ENCODE measurements around the gene RFTN1.

The RFTN1 gene

DNA sequence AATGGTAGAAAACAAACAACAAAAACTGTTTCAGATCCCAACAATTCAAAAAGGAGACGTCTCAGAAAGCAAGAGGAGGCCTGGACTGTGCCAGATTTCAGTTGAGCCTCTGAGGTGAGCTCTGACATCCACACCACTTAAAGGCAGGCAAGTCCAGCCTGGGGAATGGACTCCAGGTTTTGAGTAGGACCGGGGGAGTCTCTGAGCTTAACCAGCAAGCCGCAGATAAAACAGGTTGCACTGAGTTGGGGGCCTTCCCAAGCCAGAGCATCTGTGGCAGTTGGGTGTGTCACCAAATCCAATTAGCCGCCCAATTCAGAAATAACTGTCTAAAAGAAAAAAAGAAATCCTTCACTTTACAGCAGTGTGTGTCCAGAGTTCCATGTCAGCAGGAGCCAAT lies 193.8 kb downstream of the RFTN1 start:
- Histone ChIP-seq H3F3A (ENCODE audit: control insufficient read depth, insufficient read depth) (peaks cover 14% of the 10 kb centered on the region), H3K27me3 (ENCODE audit: control insufficient read depth, low read length) (no peaks in the 10 kb centered on the region), H4K20me1 (ENCODE audit: control insufficient read depth, insufficient read depth, low read depth, low read length) (peaks cover 7% of the 10 kb centered on the region; the same call in 1 of the 2 replicates), H3K9me2 (replicated peaks; ENCODE audit: control insufficient read depth, low read length) (no peaks in the 10 kb centered on the region), H3K4me2 (ENCODE audit: low read length) (no peak overlapping the region), H3K36me3 (ENCODE audit: control insufficient read depth, low read length) (peaks cover 99% of the 10 kb centered on the region), H3K9me3 (ENCODE audit: control insufficient read depth, insufficient read depth, low read length) (no peaks in the 10 kb centered on the region), H3K27ac (ENCODE audit: low read depth, low read length) (no peak overlapping the region), H3K79me2 (ENCODE audit: control insufficient read depth, low read length) (peaks cover 28% of the 10 kb centered on the region), H3K4me3 (ENCODE audit: low read length) (no peak overlapping the region), H3K4me1 (ENCODE audit: control insufficient read depth, low read length) (0 out of 2 replicates have a peak, but pooled peaks cover 3% of the 10 kb centered on the region)
- TF ChIP-seq, protein P1, sequence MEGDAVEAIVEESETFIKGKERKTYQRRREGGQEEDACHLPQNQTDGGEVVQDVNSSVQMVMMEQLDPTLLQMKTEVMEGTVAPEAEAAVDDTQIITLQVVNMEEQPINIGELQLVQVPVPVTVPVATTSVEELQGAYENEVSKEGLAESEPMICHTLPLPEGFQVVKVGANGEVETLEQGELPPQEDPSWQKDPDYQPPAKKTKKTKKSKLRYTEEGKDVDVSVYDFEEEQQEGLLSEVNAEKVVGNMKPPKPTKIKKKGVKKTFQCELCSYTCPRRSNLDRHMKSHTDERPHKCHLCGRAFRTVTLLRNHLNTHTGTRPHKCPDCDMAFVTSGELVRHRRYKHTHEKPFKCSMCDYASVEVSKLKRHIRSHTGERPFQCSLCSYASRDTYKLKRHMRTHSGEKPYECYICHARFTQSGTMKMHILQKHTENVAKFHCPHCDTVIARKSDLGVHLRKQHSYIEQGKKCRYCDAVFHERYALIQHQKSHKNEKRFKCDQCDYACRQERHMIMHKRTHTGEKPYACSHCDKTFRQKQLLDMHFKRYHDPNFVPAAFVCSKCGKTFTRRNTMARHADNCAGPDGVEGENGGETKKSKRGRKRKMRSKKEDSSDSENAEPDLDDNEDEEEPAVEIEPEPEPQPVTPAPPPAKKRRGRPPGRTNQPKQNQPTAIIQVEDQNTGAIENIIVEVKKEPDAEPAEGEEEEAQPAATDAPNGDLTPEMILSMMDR (IDR thresholded peaks at IDR 0.05; ENCODE audit: low read depth, low read length, poor library complexity, severe bottlenecking): no peak
- no peak for TF ChIP-seq EZH2phosphoT487 (IDR thresholded peaks at IDR 0.05; ENCODE audit: borderline replicate concordance, low read length)

DNA sequence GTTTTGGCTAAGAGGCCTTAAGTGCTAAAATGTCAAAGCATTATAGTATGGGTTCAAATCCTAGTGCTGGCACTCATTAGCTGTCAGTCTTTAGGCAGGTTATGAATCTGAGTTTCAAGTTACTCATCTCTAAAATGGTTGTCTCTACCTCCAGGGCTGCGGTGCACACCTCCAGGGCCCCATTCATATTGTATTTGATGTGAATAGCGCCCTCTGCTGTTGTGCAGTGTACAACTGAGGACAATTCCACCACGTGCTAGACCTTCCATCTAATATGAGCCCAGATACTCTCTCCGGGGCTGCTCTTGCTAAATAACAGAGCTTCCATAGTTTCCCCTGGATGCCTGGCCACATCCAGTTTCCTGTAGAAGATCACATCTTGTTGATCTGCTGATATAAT lies 194.2 kb downstream of the RFTN1 start:
- Histone ChIP-seq H3K27me3 (ENCODE audit: control insufficient read depth, low read length) (no peaks in the 10 kb centered on the region), H3K9me3 (ENCODE audit: control insufficient read depth, insufficient read depth, low read length) (no peaks in the 10 kb centered on the region), H3K27ac (ENCODE audit: low read depth, low read length) (no peak overlapping the region), H3K4me1 (ENCODE audit: control insufficient read depth, low read length) (0 out of 2 replicates have a peak, but pooled peaks cover 3% of the 10 kb centered on the region), H3F3A (ENCODE audit: control insufficient read depth, insufficient read depth) (peaks cover 15% of the 10 kb centered on the region), H3K9me2 (replicated peaks; ENCODE audit: control insufficient read depth, low read length) (no peaks in the 10 kb centered on the region), H3K4me3 (ENCODE audit: low read length) (no peak overlapping the region), H4K20me1 (ENCODE audit: control insufficient read depth, insufficient read depth, low read depth, low read length) (peaks cover 7% of the 10 kb centered on the region; the same call in 1 of the 2 replicates), H3K4me2 (ENCODE audit: low read length) (no peak overlapping the region), H3K36me3 (ENCODE audit: control insufficient read depth, low read length) (peaks cover 99% of the 10 kb centered on the region), H3K79me2 (ENCODE audit: control insufficient read depth, low read length) (peaks cover 28% of the 10 kb centered on the region)
- TF ChIP-seq EZH2phosphoT487 (IDR thresholded peaks at IDR 0.05; ENCODE audit: borderline replicate concordance, low read length): no peak
- TF ChIP-seq, protein P1 (IDR thresholded peaks at IDR 0.05; ENCODE audit: low read depth, low read length, poor library complexity, severe bottlenecking): peak; percentile 84

DNA sequence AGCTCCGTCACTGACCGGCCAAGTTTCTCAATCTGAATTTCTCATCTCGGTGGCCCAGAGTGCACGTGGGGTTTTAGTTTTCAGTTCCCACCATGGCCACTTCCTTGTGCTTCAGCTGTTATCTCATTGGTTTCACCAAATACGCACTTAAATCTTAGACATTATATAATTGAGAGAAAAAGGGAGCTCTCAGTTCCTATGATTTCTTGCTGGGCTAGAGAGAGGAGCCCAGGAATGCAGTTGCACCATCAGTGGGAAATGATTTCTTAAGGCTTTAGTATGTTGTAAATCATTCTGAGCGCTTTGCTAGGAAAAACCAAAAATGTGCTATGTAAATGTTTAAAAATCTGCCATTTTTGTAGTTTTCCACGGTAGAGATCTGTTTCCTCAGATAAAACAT lies 195.3 kb downstream of the RFTN1 start:
- Histone ChIP-seq H3K4me2 (ENCODE audit: low read length) (no peak overlapping the region), H3K4me3 (ENCODE audit: low read length) (no peak overlapping the region), H4K20me1 (ENCODE audit: control insufficient read depth, insufficient read depth, low read depth, low read length) (peaks cover 7% of the 10 kb centered on the region; the same call in 1 of the 2 replicates), H3K79me2 (ENCODE audit: control insufficient read depth, low read length) (peaks cover 26% of the 10 kb centered on the region), H3K4me1 (ENCODE audit: control insufficient read depth, low read length) (0 out of 2 replicates have a peak, but pooled peaks cover 3% of the 10 kb centered on the region), H3K9me3 (ENCODE audit: control insufficient read depth, insufficient read depth, low read length) (no peaks in the 10 kb centered on the region), H3K9me2 (replicated peaks; ENCODE audit: control insufficient read depth, low read length) (no peaks in the 10 kb centered on the region), H3K27me3 (ENCODE audit: control insufficient read depth, low read length) (no peaks in the 10 kb centered on the region), H3K27ac (ENCODE audit: low read depth, low read length) (no peak overlapping the region), H3K36me3 (ENCODE audit: control insufficient read depth, low read length) (peaks cover 100% of the 10 kb centered on the region), H3F3A (ENCODE audit: control insufficient read depth, insufficient read depth) (peaks cover 15% of the 10 kb centered on the region)
- TF ChIP-seq EZH2phosphoT487 (IDR thresholded peaks at IDR 0.05; ENCODE audit: borderline replicate concordance, low read length): no peak
- TF ChIP-seq, protein P1 (IDR thresholded peaks at IDR 0.05; ENCODE audit: low read depth, low read length, poor library complexity, severe bottlenecking): no peak

Data from DOHH2 (cell line).